NCI-H526 (cell line): Measurements from ENCODE around the gene ADAM8.
A peak's percentile ranks its signal among the peaks of the same experiment; 100 is the strongest.
"Not testable (repeated sequence)": the region's sequence is repeated elsewhere in the genome, so short reads cannot be mapped to it uniquely, and the experiment has no call there.

ENCODE experiments used
- DNase-seq, 2 experiments: peaks; one replicate each; lab custom pipeline; 2025; lab: John Stamatoyannopoulos, UW

The ADAM8 gene

DNA sequence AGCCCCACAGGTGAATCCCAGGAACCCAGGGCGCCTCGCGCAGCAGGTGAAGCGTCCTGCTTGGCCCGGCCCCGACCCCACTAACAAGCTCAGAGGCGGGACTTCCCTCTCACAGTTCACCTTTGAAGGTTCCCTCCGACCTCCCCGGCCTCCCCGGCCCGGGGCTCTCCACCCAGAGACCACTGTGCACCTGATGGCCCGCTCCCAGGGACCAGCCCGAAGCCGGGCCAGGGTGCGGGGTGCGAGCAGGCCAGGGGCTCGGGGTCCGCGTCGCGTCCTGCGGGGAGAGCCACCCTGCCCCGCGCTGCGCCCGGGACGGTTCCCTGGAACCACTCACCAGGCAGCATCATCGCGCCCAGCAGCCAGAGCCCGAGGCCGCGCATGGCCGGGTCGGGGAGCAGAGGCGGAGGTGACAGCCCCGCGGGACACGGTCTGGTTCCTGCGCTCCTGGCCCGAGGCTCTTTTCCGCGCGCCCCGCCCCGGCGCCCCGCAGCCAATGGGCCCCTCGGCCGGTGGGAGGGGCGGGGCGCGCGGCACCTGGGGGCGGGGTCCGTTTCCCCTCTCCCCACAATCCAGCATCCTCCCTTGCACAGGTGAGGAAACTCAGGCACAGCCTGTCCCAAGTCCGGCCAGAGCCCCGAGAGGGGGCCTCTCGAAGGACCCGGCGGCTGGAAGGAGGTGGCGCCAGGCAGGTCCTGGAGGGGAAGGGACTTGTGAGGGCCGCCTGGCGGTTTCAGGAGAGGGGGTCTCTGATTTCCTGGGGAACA, at the start of gene ADAM8:
Gene ADAM8, minus strand, starts transcription at position 434 of the 767 bp plus-strand sequence. Its CDS starts 51 bp downstream, at position 383.
- DNase-seq, result peak in 1 of 2 experiments; percentile 60

DNA sequence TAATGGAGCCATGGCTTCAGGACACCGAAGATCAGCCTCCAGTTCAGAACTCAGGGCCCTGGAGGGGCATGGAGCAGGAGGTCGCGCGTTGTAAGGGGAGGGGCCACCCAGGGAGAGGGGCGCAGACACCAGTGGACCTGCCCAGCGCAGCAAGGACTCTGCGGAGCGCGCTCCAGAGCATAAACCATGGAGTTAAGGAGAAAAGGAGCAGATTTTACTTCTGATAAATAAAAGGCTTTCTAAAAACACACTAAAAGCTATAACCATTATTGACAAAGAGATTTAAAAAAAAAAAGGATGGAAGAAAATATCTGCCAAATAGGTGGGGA, 49.5 kb upstream of the ADAM8 start:
- no peak for DNase-seq

DNA sequence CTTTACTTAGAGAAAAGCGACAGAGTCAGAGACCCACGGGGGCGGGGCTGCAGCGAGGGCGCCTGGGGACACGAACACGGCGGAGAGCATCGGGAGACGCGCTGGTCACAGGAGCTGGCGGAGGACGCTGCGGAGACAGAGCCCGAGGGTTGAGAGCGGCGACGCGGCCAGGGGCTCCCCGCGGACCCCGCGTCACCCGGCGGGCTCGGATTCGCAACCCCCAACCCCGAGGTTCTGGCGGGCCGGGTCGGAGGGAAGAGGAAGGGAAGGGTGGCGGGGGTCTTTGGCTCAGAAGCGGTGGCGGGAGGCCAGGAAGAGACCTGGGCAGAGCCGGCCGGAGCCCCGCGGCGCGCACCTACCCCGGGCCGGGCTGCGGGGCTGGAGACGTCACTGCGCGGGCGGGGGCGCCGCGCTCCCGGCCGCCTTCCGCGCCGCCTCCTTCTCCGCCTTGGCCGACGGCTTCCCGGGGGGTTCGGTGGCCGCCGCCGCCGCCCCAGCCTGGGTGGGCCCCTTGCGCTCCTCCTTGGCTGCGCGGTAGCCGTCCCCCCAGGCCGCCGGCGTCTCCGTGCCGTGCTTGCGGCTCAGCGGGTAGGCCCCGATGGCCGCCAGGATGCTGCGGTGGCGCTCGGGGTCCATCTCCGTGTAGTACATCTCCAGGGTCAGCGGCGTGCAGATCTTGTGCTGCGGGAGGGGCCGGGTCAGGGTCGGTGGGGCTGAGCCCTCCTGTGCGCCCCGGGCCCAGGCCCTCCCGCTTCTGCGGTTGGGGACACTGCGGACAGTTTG, 49.0 kb upstream of the ADAM8 start:
- DNase-seq, result peak in 1 of 2 experiments; percentile 25

DNA sequence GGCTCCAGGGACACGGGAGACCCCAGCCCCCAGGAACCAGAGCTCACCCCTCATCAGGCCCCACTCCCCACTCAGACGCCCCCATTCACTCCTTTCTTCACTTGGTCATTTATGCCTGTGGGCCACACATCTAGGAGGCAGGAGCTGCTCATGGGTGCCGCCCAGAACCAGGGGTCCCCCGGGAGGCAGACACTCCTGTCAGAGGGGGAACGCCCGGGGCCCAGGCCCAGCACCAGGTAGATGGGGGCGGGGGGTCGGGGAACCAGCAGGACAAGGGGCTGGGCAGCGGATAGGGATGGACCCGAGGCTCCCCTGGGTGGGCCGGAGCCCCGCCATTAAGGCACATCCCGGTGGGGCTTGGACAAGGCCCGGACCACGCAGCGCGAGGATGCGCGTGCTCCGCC, 48.2 kb upstream of the ADAM8 start:
- no peak for DNase-seq

DNA sequence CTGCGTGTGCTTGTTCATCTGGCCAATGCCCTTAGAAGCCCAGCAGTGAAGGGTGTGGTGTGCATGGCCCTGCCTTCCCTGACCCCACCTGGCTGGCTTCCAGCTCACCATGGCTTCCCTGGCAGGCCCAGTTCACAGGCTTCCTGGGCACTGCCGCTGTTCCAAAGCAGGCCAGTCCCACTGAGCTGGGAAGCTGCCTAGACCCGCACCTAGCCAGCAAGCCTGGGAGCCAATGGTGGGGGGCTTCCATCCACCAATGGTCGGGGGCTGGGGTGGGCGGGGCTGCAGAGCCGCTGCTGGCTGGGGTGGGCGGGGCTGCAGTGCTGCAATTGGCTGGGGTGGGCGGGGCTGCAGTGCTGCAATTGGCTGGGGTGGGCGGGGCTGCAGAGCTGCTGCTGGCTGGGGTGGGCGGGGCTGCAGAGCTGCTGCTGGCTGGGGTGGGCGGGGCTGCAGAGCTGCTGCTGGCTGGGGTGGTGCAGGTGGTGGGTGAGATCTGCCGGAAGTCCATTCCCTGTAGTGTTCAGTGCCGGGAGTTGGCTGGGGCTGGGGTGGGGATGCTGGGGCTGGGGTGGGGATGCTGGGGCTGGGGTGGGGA, 47.6 kb upstream of the ADAM8 start:
- peak; percentile 35 to 65 for DNase-seq

DNA sequence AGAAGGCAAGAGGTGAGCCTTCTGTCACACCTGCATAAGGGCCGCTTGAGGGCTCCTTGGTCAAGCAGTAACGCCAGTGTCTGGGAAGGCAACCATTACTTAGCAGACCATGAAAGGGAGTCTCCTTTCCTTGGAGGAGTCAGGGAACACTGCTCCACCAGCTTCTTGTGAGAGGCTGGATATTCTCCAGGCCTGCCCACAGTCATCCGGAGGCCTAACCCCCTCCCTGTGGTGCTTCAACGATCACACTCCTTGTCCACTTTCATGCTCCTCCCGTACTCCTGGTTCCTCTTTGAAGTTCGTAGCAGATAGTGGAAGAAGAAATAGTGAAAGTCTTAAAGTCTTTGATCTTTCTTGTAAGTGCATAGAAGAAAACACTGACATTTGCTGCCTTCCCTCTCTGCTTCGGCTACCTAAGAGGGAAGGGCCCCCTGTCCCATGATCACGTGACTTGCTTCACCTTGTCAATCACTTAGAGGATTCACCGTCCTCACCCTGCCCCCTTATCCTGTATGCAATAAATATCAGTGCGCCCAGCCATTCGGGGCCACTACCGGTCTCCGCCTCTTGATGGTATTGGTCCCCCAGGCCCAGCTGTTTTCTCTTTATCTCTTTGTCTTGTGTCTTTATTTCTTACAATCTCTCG, 45.5 kb upstream of the ADAM8 start:
- DNase-seq, result not testable (repeated sequence)

DNA sequence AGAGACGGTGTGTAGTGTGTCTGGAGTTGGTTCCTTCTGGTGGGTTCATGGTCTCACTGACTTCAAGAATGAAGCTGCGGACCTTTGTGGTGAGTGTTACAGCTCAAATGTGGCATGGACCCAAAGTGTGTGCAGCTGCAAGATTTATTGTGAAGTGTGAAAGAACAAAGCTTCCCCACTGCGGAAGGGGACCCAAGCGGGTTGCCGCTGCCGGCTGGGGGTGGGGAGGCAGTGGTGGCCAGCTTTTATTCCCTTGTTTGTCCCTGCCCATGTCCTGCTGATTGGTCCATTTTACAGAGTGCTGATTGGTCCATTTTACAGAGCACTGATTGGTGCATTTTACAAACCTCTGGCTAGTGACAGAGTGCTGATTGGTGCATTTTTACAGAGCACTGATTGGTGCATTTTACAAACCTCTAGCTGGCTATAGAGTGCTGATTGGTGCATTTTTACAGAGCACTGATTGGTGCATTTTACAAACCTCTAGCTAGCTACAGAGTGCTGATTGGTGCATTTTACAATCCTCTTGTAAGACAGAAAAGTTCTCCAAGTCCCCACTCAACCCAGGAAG, 44.3 kb upstream of the ADAM8 start:
- DNase-seq, result not testable (repeated sequence)

DNA sequence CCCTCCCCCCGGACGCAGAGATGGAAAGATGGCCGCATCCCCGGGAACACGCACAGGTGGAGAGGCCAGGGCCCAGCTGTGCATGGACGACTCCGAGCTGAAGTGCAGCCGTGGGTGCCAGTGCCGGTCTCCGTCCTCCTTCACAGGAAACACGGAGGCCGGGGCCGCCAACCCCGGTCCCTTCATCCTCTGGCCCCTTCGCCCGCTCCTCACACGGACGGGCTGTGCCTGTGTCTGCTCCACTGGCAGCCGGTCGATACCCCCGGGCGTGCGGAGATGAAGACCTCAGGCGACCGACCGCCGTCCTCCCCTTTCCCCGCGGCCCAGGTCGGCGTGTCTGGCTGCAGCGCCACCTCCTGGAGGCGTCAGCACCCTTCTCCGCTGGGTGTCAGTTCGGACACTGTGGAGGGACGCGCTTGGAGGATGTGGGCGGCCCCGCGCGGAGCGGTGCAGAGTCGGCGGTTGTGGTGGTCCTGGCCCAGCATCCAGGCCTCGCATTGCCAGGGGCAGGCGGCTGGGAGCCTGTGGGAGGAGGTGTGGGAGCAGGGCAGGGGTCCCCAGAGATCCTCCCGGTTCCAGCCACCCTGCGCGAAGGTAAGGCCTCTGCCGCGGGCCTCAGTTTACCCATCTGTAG, 41.9 kb upstream of the ADAM8 start:
- DNase-seq, result peak; percentile 40 to 81

DNA sequence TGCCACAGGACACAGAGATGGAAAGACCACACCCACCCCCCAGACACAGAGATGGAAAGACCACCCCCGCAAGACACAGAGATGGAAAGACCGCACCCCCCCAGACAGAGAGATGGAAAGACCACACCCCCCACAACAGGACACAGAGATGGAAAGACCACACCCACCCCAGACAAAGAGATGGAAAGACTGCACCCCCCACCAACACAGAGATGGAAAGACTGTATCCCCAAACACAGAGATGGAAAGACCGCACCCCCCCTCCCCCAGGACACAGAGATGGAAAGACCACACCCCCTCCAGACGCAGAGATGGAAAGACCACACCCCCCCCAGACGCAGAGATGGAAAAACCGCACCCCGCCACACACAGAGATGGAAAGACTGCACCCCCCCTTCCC, 40.1 kb upstream of the ADAM8 start:
- DNase-seq, result no peak

DNA sequence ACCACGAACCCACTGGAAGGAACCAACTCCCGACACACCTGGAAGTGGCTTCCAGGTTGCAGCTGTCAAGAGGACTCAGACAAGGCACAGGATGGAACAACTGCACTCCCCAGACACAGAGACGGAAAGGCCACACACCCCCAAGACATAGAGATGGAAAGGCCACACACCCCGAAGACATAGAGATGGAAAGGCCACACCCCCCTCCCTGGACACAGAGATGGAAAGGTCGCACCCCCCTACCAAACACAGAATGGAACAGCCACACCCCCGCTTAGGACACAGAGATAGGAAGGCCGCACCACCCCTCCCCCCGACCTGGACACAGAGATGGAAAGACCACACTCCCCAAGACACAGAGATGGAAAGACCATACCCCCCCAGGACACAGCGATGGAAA, 39.6 kb upstream of the ADAM8 start:
- DNase-seq, result no peak

DNA sequence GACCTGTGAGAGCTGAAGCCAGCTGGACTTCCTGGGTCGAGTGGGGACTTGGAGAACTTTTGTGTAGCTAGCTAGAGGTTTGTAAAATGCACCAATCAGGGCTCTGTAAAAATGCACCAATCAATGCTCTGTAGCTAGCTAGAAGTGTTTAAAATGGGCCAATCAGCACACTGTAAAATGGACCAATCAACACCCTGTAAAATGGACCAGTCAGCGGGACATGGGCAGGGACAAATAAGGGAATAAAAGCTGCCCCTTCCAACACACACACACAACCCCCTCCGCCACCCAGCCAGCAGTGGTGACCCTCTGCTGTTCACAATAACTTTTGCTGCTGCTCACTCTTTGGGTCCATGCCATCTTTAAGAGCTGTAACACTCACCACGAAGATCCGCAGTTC, 39.2 kb upstream of the ADAM8 start:
- no peak for DNase-seq

DNA sequence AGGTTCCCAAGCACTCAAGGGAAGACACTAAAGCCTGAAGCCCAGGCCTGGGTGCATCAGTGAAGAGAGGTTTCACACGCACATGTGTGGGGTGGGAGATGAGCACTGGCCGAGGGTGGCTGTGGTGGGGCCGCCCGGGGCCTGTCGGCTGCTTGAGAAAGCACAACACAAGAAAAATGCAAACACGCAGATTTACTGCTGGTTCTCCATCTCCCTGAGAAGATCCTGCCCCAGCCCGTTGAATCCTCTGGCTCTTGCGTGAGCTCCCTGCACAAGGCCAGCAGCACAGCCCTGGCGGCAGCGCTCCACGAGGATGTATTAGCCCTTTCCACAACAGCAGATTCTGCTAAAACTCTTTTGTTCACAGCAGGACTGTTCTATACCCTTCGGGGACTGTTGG, 38.2 kb upstream of the ADAM8 start:
- DNase-seq, result no peak

DNA sequence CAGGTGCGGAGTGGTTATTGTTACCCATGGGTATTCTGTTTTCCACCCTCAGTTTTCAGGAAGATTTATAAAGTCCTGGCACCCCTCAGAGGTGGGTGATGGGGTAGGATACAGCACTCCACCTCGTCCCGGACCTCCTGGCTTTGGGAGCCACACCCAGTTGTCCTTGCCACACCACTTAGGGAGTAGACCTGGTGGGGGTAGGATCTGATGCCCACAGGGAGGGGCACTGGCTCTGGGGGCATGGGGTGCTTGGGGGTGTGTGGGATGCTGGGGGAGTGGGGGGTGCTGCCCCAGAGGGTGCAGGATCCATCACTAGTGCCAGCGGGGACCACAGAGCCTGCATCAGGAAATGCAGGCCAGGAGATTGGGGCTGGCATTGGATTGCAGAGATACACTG, 36.5 kb upstream of the ADAM8 start:
- no peak for DNase-seq

DNA sequence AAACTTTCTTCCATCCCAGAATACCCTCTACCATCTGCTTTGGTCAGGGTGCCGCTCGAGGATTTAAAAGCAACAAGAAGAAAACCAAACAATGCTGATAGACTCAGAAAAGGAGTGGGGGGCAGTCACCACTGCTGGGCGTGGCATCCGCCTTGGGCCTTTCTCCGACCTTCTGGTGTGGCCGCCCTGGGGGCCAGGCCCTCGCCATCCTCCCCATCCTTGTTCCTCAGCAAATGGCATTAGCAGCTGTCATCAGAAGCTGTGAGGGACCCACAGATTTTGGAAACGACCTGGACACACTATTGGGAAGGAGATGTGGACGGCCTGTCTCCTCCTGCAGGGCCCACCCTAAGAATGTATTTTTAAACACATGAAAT, 36.1 kb upstream of the ADAM8 start:
- DNase-seq, result no peak

DNA sequence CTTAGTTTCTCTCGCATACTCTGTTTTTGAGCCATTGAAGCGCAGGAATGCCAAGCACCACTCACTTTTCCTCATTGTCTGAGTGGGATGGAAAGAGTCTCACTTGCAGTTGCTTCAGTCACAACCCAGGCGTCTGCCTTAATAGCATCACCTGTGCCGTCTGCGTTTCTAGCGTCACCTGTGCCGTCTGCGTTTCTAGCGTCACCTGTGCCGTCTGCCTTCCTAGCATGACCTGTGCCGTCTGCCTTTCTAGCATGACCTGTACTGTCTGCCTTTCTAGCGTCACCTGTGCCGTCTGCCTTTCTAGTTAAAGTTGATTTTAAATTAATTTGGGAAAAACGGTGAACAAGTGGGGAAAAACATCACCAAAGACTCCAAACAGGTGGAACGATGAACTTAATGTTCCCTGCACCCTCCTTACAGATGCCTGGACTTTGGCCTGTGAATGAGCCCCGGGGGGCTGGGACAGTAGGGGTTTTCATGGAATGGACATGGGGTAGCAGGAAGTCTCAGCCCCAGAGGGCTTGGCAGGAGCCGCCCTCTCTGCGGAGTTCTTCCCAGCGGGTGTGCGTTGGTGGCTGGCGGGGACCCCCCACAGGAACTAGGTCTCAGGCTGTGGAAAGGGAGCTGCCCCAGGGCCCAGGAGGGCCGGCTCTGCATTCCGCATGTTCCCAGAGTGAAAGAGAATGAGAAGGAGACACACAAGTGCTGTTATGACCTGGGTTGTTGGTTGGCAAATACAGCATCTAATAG, 35.5 kb upstream of the ADAM8 start:
- no peak for DNase-seq

DNA sequence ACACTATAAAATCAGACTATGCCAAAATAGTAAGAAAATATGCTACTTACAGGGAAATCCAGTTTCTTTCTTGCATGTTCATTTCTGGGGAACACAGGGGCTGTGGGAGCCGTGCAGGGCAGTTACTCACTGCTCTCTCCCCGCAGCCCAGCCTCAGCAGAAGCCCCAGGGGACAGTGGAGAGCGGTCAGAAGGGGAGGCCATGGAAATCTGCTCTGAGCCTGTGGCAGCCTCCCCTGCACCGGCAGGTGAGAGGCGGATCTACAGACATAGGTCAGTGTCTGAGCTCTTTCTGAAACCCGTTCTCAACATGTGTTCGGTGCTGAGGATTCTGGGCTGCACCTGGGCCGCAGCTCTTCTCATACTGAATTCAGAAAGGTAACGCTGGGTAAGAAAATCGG, 34.9 kb upstream of the ADAM8 start:
- DNase-seq, result no peak

DNA sequence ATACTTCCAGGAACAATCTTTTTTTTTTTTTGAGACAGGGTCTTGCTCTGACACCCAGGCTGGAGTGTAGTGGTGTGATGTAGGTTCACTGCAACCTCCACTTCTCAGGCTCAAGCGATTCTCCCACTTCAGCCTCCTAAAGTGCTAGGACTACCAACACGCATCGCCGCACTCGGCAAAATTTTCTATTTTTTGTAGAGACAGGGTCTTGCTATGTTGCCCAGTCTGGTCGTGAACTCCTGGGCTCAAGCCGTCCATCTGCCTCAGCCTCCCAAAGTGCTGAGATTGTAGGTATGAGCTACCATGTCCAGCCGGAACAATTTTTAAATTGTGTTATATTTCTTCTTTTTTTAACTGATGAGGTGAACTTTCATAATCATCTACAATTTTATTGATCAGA, 34.1 kb upstream of the ADAM8 start:
- DNase-seq, result no peak

DNA sequence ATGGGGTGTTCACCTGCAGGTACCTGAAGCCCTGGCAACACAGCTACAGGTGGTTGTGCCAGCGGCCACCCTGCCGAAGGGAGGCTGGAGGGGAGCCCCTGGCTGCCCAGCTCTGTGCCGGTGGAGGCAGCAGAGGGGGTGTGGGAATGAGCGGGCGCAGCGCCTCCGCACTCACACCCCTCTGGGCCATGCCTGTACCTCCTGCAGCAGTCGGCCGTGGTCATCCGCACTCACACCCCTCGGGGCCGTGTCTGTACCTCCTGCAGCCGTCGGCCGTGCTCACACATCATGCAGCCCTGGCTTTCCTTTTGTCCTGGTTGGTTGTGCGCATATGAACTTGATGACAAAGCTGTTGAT, 33.7 kb upstream of the ADAM8 start:
- DNase-seq, result no peak

DNA sequence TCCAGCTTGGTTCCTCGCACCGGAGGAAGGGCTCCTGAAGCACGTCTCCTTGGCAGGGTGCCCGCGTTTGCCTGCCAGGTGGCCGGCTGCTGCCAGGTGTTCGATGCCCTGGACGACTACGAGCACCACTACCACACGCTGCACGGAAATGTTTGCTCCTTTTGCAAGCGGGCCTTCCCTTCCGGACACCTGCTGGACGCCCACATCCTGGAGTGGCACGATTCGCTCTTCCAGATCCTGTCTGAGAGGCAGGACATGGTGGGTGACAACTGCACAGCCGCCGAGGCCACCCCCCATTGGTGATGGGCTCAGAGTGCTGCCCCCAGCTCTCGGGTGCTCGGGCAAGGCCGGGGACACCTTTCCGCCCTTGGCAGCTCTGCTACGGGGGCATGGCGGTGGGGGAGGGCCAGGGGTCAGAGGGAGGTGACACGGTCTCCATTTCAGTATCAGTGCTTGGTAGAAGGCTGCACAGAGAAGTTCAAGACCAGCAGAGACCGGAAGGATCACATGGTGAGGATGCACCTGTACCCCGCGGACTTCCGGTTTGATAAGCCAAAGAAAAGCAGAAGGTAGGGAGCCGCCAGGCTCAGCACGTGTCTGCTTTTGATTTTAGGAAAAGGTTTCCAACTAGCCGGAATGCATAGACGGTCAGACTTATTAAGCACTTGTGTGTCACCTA, 33.2 kb upstream of the ADAM8 start:
- no peak for DNase-seq

DNA sequence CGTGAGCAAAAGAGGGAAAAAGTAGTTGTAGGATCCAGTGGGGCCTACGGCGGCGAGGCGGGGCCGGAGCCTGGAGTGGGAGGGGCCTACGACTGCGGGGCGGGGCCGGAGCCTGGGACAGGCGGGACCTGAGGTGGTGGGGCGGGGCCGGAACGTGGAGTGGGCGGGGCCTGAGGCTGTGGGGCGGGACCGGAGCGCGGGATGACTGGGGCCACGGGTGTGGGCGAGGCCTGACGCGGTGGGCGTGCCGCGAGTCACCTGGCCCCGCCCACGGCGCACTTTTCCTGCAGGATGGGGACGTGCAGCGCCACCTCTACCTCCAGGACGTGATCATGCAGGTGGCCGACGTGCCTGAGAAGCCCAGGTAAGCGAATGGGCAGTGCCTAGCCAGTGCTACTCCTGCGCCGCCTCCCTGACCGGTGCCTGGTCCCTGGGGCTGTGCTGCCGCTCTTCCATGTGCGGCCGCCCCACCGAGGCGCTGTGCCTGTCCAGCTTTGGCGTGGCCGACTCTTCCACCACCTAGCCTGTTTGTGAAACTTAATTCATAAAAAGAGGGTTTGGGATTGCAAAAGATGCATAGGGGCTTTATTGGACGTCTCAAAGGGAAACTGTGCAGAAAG, 32.5 kb upstream of the ADAM8 start:
- peak in 1 of 2 experiments; percentile 84 for DNase-seq
